Subcutaneous adipose tissue (tissue), 4 donors: ENCODE data around the gene PGA4. TPM values are rescaled to one million over a fixed set of nuclear protein-coding genes. Genes with fewer than 3 reads are reported as not detected.
"Not testable (repeated sequence)": the region's sequence is repeated elsewhere in the genome, so short reads cannot be mapped to it uniquely, and the experiment has no call there.

Experiments
- CTCF ChIP-seq: fragments of 450-650 bp; IDR thresholded peaks from one replicate; pipeline ENCODE4 v1.5.1; 2016; ENCODE audit warnings: low read depth, mild to moderate bottlenecking, control low read depth, antibody characterized with exemption, moderate library complexity
- total RNA-seq, 4 donors: library from RNA; depleted of rRNA; stranded (reverse); fragments of >200 nt; gene quantifications; one replicate each; pipeline ENCODE4 v1.1.0, GENCODE V29; 2016

The PGA4 gene
- 10 to 100 TPM in 2 of 4 donors, 1 to 10 TPM in 2; 1.3 to 44.5 (median 24.4) TPM for total RNA-seq

GRCh38 chr11:61222047-61222446 is at the start of gene PGA4:
TSS of gene PGA4 (plus strand) at chr11:61222347. CDS start at chr11:61222401, 54 bp downstream.
- TF ChIP-seq CTCF, result not testable (repeated sequence)

GRCh38 chr11:61172356-61172755 is 49.8 kb upstream of the PGA4 start:
- TF ChIP-seq CTCF, result no peak

- TF ChIP-seq CTCF, result no peak
Measured at GRCh38 chr11:61172888-61173287, 49.3 kb upstream of the PGA4 start.

GRCh38 chr11:61173456-61173855 is 48.7 kb upstream of the PGA4 start:
- TF ChIP-seq CTCF, result no peak

GRCh38 chr11:61174273-61174672 is 47.9 kb upstream of the PGA4 start:
- no peak for TF ChIP-seq CTCF

DNA sequence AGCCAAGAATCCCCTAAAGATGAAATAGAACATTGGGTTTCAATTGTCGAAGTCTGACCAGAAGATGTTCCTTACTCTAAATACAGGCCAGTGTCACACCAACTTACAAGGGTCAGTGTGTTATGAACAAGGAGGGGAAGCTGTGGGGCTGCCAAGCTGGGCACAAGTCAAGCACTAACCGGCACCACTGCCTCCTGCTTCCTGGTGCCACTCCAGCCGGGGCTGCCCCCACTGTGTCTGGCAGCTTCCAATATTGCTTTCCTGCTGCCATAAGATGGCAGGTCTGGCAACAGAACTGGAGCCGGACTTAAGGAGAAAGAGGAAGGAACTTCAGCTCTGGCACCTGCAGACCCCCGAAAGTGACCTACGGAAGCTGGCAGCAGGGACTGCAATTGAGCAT is 47.2 kb upstream of the PGA4 start:
- TF ChIP-seq CTCF, result no peak

DNA sequence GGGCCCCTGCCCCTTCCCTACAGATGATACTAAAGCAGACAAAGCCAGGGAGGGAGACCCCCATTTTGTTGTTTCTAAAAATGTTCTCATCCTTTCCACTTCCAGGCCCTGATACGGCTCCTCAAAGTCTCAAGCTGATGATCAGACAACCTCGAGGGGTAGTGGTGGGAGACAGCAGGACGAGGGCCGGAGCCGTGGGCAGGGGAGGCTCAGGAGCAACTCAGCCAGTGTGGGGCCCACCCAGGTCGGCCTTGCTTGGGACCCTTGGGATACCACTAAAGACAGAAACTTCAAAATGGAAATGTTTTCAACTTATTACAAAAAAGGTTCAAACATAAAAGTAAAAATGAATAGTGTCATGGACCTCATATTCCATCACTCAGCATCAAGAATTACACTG is 45.7 kb upstream of the PGA4 start:
- TF ChIP-seq CTCF, result no peak

GRCh38 chr11:61181489-61181888 is 40.7 kb upstream of the PGA4 start:
- TF ChIP-seq CTCF, result no peak
